Upper lobe of left lung (tissue), 4 donors: ENCODE results near the gene KCNJ9.

Experiments
- POLR2A ChIP-seq, 4 donors: fragments of 450-650 bp; IDR thresholded peaks; one replicate each; pipeline ENCODE4 v1.5.1; 2016 to 2017; ENCODE audit warnings: antibody characterized with exemption in 4 of 4, mild to moderate bottlenecking in 2 of 4
- POLR2AphosphoS5 ChIP-seq, 2 donors: sonication (generic); formaldehyde crosslinking; IDR thresholded peaks; one replicate each; pipeline ENCODE4 v1.5.1; 2017; ENCODE audit warnings: antibody characterized with exemption in 2 of 2

DNA sequence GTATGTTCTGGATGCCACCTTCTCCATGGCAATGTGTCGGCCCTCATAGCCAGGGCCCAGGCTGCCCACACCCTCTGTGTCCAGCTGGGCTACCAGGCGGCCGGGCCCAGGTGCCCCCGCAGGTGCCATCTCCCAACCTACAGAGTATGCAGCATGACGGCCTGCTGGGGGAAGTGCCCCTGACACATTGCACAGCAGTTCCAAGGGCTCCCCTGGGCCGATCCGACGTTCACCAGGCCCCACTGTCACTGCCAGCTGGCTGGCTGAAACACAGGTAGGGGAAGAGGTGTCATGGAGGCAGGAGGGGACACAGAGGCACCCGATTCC lies 11.7 kb downstream of the KCNJ9 start:
- TF ChIP-seq POLR2A (IDR thresholded peaks at IDR 0.05) (no peak), POLR2AphosphoS5 (IDR thresholded peaks at IDR 0.05) (no peak)
